GM19372 (cell line): ENCODE results near the gene TRPC4AP.
"Not testable (repeated sequence)": the region's sequence is repeated elsewhere in the genome, so short reads cannot be mapped to it uniquely, and the experiment has no call there.

ENCODE experiments used
- ATAC-seq: cut with Tn5 transposase; IDR thresholded peaks from one replicate; pipeline ENCODE4 v1.9.1; 2021; ENCODE audit warnings: mild to moderate bottlenecking, low read depth, moderate library complexity; ENCODE audit not compliant: unreplicated experiment

Gene TRPC4AP

DNA sequence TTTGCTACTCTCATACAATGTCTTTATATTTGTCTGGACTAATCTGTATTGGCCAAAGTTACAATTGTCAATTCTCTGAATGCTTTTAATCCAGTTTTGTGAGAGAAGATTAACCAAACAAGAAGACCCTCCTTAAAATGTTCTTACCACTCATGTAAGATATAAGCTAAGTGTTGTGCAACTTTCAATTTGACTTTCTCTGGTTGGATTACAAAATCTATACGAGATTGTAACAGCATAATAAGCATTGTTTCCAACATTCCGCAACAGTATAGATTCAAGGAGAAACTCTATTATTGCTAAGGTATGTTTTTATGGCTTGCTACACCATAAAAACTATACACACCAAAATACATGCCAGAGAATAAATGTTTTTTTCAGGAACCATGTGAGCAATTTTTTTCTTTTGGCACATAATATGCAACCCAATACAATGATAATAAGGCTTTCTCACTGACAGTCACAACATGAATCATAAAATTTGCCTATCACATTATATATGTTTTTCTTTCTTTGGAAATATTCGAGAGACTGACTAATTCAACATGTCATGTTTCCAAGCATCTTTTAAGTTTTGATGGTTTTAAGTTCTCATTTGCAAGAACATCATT, 12.2 kb upstream of the TRPC4AP start:
- ATAC-seq, result no peak

DNA sequence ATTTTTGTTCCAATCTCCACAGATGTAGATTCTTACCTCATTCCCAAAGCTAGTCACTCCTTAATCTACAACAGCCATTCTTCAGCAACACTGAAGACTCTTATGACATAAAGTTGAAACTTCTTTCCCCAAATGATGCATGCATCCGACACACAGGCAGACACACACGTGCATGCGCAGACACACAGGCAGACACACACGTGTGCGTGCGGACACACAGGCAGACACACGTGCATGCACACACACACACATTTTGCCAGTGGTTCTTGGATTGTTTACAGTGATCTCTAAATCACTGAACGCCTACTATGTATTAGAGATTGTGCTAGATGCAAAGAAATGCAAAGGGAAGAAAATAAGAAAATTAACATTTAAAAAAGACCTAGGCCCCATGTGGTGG, 9.0 kb upstream of the TRPC4AP start:
- ATAC-seq, result no peak

DNA sequence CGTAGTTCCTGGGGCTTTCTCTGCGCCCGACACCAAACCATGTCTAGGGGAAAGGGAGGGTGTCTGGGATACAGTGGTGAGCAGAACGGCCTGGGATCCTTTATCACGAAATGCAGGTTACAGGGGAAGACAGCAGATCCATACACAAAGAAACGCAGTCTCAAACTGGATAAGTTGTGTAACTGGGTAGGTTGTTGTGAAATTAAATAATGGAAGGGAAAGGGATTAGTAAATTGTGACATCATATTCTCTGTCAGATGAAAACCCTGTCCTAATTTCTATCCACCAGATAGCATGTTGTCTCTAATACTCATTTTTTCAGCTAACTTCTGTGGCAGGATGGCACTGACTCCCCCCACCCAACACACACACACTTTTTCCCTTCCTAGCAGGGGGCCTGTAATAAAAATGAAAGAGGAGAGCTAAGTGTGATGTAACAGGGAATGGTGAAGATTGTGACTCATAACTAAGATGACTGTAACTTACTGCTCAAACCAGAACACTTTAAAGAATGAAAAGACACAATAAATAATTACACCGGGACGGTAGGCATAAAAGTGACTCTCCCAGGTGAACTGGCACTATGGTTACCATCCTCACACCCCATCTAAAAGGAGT, 769 bp upstream of the TRPC4AP start:
- no peak for ATAC-seq

DNA sequence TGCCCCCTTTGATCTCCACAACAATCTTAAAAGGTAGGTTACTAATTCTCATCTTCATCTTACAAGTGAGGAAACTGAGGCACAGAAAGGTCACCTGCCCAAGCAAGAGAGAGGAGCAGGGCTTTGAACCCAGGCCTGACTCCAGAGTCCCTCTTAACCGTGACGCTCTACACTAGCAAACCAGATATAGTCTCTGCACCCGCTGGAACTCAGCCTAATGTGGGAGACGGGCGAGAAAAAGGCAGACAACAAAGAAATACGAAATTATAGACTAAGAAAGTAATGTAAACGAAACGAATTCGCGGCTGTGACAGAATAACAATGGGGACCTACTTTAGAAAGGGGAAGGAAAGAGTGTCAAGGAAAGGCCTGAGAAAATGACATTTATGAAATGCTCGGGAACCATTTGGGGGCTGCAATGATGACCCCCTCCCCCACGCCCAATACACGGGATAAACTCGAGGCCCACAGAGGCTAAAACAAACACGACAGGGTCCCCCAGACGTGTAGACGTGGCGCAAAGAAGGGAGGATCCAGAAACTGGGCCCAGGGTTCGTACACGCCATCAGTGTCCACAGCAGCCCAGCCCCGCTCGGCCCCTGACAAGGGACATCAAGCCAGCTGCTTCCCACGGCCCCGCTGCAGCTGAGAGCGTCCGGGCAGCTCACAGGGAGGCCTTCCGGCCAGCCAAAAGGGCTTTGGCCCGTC, 637 bp downstream of the TRPC4AP start:
- ATAC-seq, result peak; percentile 23

DNA sequence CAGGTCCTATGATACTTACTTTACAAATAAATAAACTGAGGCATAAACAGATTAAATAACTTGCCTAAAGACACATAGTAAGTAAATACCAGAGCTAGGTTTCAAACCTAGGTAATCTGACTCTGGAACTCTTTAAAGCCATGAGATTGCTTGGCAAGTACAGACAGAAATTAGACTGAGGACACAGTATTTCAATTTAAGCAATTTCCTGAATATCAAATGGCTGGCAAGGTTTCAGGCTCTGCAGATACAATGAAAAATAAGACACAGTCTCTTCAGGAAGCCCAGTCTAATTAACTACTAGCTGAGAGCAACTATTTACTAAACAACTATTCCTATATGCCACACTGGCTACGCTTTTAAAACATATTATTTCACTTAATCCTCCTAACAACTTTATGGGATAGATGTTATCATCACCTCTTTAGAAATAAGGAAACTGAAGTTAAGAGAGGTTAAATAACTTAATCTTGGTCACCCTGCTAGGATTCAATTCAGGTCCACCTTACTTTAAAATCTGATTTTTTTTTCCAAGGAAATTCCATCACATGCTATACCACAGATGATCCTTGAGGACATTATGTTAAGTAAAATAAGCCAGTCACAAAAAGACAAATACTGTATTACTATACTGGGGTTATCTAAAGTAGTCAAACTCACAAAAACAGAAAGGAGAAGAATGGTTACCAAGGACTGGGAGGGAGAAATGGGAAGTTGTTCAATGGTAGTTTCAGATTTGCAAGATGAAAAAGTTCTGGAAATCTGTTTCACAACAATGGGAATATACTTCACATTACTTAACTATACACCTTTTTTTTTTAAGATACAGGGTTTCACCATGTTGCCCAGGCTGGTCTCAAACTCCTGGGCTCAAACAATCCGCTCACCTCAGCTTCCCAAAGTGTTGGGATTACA, 4.1 kb downstream of the TRPC4AP start:
- ATAC-seq, result no peak

DNA sequence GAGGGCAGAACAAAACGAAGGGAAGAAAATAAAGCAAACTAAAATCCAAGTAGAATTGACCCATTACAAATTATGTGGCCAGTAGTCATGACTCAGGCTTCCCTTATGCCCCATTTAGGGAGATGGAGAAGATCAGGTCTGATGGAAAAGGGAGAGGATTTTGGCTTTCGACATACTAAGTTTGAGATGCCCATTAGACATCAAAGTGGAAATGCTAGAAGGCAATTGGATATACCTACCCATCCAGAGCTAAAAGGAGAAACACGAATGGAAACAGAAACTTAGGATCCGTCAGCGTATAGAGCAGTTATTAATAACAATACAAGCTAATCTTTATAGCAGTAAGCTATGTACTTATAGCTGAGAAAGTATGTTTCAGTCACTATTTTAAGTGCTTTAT, 4.8 kb downstream of the TRPC4AP start:
- ATAC-seq, result no peak

DNA sequence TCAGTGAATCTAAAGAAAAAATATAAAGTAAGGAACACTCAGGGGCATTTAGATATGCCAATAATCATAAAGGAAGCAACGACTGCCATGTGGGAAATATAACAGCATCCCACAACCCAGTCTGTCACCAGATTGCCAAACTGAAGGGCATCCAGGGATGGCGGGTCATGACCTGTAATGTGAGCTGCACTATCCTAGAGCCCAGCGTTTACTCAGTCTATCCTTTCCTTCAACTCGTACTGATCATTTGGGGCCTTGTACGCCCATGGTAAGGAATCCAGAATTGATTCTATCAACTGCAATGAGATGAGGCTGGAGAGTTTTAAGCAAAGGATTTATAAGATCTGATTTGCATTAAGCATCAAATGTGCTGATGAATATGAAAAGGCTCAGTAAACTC, 5.3 kb downstream of the TRPC4AP start:
- ATAC-seq, result no peak

DNA sequence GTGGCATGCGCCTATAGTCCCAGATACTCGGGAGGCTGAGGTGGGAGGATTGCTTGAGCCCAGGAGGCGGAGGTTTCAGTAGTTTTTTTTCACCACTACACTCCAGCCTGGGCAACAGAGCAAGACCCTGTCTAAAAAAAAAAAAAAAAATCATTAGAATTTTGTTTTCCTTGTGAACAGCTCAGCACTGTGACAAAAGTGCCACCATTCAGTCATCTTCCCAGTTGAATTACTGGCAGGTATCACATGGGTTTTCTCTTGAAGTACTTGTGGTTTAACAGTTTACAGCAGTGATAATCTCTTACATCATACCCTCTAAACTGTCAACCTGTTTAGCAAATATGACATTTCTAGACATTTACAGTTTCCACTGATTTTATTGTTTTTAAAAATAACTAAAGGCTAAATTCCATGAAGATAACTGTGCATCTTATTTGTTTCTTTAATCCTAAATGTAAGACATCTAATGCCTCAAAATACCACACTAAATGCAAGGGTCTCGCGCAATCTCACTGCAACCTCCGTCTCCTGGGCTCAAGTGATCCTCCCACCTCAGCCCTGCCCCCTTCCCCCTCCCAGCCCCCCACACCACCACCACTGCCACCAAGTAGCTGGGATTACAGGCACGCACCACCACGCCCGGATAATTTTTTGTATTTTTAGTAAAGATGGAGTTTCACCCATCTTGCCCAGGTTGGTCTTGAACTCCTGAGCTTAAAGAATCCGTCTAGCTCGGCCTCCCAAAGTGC, 7.0 kb downstream of the TRPC4AP start:
- ATAC-seq, result no peak

DNA sequence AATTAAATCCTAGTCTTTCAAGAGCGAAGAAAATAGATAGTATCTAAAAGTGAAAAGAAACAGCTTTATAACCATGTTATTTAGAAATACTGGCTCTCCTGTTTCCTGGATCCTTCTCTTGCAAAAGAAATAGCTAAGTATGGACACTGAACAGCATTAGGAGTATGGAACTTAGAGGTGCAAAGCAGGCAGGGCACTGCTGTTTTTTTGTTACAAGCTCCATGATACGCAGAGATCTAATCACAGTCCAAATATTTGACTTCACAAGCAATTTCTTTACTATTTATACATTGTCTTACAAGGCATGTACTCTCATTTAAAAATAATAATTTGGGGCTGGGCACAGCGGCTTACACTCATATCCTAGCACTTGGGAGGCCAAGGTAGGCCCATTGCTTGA, 7.6 kb downstream of the TRPC4AP start:
- no peak for ATAC-seq

DNA sequence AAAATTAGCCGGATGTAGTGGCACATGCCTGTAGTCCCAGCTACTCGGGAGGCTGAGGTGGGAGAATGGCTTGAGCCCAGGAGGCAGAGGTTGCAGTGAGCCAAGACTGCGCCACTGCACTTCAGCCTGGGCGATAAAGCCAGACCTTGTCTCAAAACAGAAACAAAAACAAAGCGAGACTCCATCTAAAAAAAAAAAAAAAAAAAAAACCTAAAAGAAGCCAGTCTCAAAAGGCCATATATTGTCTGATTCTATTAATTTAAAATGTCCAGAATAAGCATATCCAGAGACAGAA, 12.3 kb downstream of the TRPC4AP start:
- ATAC-seq, result not testable (repeated sequence)

DNA sequence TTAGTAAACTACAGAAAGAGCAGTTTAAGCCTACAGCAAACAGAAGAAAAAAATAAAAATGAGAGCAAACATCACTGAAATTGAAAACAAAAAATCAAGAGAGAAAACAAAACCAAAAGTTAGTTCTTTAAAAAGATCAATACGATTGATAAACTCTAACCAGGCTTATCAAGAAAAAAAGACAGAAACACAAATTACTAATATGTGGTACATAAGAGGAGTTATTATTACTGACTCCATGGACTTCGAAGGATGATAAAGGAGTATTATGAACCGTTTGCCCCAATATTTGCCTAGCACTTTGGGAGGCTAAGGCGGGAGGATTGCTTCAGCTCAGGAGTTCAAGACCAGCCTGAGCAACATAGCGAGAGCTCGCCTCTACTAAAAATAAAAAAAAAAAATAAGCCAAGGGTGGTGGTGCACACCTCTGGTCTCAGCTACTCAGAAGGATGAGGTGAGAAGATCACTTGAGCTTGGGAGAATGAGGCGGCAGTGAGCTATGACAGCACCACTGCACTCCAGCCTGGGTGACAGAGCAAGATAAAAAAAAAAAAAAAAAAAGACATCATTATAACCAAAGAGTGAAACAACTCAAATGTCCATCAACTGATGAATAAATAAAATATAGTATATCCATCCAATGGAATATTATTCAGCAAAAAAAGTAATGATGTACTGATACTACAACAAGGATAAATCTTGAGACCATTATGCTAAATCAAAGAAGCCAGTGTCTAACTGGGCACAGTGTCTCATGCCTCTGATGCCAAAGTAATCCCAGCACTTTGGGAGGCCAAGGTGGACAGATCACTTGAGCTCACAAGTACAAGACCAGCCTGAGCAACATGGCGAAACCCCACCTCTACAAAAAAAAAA, 12.9 kb downstream of the TRPC4AP start:
- ATAC-seq, result no peak

DNA sequence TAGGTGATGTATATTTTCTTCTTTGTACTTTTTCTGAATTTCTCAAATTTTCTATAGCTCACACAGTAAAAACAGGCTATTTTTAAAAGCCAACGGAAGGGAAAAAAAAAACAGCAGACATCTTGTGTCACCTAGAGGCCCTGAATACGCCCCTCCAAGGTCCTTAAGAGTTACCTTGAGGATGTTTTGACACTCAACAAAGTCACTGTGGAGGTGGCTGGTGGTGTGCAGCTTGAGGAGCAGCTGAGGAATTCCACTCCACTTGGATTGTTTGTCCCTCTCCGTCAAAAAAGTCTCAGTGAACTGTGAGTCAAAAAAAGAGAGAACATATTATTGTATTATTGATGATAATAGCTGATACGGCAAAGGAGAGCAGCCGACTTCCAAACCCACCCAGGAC, 14.7 kb downstream of the TRPC4AP start:
- ATAC-seq, result no peak

DNA sequence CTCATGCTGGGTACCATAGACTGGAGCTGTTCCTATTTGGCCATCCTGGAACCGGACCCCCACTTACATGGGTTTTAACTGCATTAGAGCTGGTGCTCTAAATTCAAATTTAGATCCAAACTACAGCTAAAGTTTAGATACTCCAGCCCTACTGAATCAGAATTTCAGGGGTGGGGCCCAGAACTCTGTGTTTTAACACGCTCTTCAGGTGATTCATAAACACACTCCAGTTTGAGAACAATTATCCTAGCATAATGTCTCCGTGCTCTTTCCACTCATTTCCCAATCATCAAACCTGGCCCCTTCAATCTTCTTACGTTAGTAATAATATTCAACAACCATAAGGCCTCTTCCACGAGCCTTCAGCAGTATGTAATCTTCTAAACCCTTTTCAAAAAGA, 15.3 kb downstream of the TRPC4AP start:
- no peak for ATAC-seq

DNA sequence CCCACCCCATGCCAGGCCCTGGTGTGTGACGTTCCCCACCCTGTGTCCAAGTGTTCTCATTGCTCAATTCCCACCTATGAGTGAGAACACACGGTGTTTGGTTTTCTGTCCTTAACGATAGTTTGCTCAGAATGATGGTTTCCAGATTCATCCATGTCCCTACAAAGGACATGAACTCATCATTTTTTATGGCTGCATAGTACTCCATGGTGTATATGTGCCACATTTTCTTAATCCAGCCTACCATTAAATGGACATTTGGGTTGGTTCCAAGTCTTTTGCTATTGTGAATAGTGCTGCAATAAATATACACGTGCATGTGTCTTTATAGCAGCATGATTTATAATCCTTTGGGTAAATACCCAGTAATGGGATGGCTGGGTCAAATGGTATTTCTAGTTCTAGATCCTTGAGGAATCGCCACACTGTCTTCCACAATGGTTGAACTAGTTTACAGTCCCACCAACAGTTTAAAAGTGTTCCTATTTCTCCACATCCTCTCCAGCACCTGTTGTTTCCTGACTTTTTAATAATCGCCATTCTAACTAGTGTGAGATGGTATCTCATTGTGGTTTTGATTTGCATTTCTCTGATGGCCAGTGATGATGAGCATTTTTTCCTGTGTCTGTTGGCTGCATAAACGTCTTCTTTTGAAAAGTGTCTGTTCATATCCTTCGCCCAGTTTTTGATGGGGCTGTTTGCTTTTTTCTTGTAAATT, 21.0 kb downstream of the TRPC4AP start:
- ATAC-seq, result not testable (repeated sequence)

DNA sequence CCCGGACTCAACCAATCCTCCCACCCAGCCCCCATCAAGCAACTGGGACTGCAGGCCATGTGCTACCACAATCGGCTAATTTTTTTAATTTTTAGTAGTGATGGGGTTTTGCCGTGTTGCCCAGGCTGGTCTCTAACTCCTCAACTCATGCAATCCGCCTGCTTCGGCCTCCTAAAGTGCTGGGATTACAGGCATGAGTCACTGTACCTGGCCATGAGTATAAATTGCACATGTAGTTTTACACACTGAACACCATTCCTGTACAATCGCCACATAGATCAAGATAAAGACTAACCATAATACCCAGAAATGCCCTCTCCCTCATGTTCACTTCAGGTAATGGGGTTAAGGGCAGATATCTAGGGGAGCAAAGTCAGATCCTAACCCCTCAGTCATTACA, 26.4 kb downstream of the TRPC4AP start:
- ATAC-seq, result no peak

DNA sequence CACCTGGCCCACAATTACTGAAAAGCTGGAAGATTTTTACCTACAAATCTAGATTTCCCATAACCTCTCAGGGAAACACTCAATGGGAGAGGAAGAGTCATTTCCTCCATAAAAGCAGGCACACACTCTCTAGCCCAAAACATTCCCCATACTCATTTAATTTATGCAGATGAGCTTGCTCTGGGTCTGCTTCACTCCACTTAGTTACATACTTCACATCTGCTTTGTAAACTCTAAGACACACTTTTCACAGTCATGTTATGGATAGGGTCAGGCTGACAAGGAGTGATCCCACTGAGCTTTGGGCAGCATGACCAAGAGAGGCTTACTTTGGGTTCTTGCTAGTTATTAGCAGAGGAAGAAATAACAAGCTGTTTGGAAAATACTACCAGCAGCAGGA, 27.4 kb downstream of the TRPC4AP start:
- no peak for ATAC-seq

DNA sequence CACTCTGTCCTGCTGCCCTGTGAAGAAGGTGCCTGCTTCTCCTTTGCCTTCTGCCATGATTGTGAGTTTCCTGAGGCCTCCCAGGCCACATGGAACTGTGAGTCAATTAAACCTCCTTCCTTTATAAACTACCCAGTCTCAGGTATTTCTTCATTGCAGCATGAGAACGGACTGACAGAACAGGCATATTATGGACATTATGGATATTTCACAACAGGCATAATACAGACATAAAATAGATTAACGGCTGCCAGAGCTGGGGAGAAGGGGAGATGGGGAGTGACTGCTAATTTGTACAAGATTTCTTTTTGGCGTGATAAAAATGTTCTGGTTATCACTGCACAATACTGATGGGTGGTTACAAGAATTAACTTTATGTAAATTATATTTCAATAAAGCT, 29.4 kb downstream of the TRPC4AP start:
- no peak for ATAC-seq

DNA sequence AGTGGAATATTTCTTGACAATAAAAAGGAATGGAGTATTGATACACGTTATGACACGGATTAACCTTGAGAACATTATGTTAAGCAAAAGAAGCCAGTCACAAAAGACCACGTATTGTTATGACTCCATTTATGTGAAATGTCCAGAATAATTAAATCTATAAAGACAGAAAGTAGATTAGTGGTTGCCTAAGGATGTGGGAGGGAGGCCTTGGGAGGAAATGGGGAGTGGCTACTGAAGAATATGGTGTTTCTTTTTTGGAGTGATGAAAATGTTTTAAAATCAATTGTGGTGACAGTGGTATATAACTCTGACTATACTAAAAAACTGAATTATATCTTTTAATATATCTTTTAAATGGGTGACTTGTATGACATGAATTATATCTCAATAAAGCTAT, 30.1 kb downstream of the TRPC4AP start:
- ATAC-seq, result no peak

DNA sequence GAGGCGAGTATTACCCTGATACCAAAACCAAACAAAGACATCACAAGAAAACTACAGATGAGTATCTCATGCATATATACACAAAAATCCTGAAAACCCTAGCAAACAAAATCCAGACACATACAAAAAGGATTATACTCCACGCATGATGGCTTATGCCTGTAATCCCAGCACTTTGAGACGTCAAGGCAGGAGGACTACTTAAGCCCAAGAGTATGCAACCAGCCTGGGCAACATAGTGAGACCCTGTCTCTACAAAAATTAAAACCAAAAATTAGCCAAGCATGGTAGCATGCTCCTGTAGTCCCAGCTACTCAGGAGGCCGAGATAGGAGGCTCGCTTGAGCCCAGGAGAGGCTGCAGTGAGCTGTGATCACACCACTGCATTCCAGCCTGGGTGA, 32.4 kb downstream of the TRPC4AP start:
- ATAC-seq, result no peak
